WTC11 (cell line): Measurements from ENCODE around the gene PPM1G. TPM values are rescaled to one million over a fixed set of nuclear protein-coding genes. Genes with fewer than 3 reads are reported as not detected.

Experiments used
- ATAC-seq: fragments of 200-7000 bp; cut with Tn5 transposase; 2 replicates; pipeline ENCODE4 v1.10.0; 2021; ENCODE audit warnings: mild to moderate bottlenecking, moderate library complexity
- CTCF ChIA-PET: fragments of 300-600 bp; sonication (Branson Sonifier 250); formaldehyde crosslinking; loops from one replicate; lab custom pipeline; 2021; ENCODE audit warnings: antibody characterized with exemption; lab: Charles Lee
- POLR2A ChIA-PET: fragments of 350-600 bp; sonication (Branson Sonifier 250); formaldehyde crosslinking; loops from one replicate; lab custom pipeline; 2021; ENCODE audit warnings: antibody characterized with exemption; lab: Charles Lee
- DNase-seq: peaks from one replicate; pipeline ENCODE4 v3.0.0; 2021; ENCODE audit warnings: low spot score
- H3K27ac Mint-ChIP-seq: 2 replicates; pipeline ENCODE4 v1.8.0; 2021; ENCODE audit warnings: mixed read lengths
- H3K27me3 Mint-ChIP-seq: 2 replicates; pipeline ENCODE4 v1.8.0; 2021; ENCODE audit warnings: low read depth, mild to moderate bottlenecking, moderate library complexity, mixed read lengths
- H3K36me3 Mint-ChIP-seq: 2 replicates; pipeline ENCODE4 v1.8.0; 2021; ENCODE audit warnings: mixed read lengths
- H3K4me1 Mint-ChIP-seq: 2 replicates; pipeline ENCODE4 v1.8.0; 2022; ENCODE audit warnings: mixed read lengths
- H3K4me3 Mint-ChIP-seq: 2 replicates; pipeline ENCODE4 v1.8.0; 2021; ENCODE audit warnings: mild to moderate bottlenecking, moderate library complexity, mixed read lengths
- H3K9me3 Mint-ChIP-seq: 2 replicates; pipeline ENCODE4 v1.8.0; 2021; ENCODE audit warnings: mixed read lengths
- ATF3 ChIP-seq: sonication (generic); formaldehyde crosslinking; conservative IDR thresholded peaks from 2 replicates; pipeline ENCODE4 v1.8.1; 2022; ENCODE audit warnings: mild to moderate bottlenecking, missing genetic modification reagents
- CREM ChIP-seq: sonication (generic); formaldehyde crosslinking; IDR thresholded peaks from 2 replicates; pipeline ENCODE4 v1.8.1; 2022; ENCODE audit warnings: mild to moderate bottlenecking, missing genetic modification reagents, moderate library complexity
- ELF4 ChIP-seq: sonication (generic); formaldehyde crosslinking; IDR thresholded peaks from 2 replicates; pipeline ENCODE4 v1.8.1; 2022; ENCODE audit warnings: low read depth, mild to moderate bottlenecking, moderate library complexity, missing genetic modification reagents
- FOXJ3 ChIP-seq: sonication (generic); formaldehyde crosslinking; IDR thresholded peaks from 2 replicates; pipeline ENCODE4 v1.9.0; 2021; ENCODE audit warnings: missing genetic modification reagents, mild to moderate bottlenecking, borderline replicate concordance
- FOXK1 ChIP-seq: sonication (generic); formaldehyde crosslinking; IDR thresholded peaks from 2 replicates; pipeline ENCODE4 v1.8.0; 2022; ENCODE audit warnings: mild to moderate bottlenecking, moderate library complexity, missing genetic modification reagents
- GTF2I ChIP-seq: fragments of 250-450 bp; sonication (Bioruptor Pico); conservative IDR thresholded peaks from 2 replicates; pipeline ENCODE4 v1.4.0; 2021; ENCODE audit warnings: mild to moderate bottlenecking
- HMGA2 ChIP-seq: fragments of 250-450 bp; sonication (Bioruptor Pico); IDR thresholded peaks from 2 replicates; pipeline ENCODE4 v1.4.0; 2021; ENCODE audit warnings: mild to moderate bottlenecking, moderate library complexity
- IRF2 ChIP-seq: sonication (generic); formaldehyde crosslinking; IDR thresholded peaks from 2 replicates; pipeline ENCODE4 v1.8.0; 2022; ENCODE audit warnings: low read depth, missing genetic modification reagents, borderline replicate concordance
- MAX ChIP-seq: sonication (generic); formaldehyde crosslinking; IDR thresholded peaks from 2 replicates; pipeline ENCODE4 v1.8.0; 2022; ENCODE audit warnings: mild to moderate bottlenecking, missing genetic modification reagents
- MXD4 ChIP-seq: fragments of 250-450 bp; sonication (Bioruptor Pico); IDR thresholded peaks from 2 replicates; pipeline ENCODE4 v1.8.0; 2021; ENCODE audit warnings: mild to moderate bottlenecking, moderate library complexity, borderline replicate concordance
- NFYB ChIP-seq: sonication (generic); formaldehyde crosslinking; conservative IDR thresholded peaks from 2 replicates; pipeline ENCODE4 v1.8.0; 2022; ENCODE audit warnings: low read depth, missing genetic modification reagents
- NR1H2 ChIP-seq: sonication (generic); formaldehyde crosslinking; IDR thresholded peaks from 2 replicates; pipeline ENCODE4 v1.9.0; 2021; ENCODE audit warnings: mild to moderate bottlenecking, moderate library complexity, missing genetic modification reagents
- NR3C1 ChIP-seq: sonication (generic); formaldehyde crosslinking; conservative IDR thresholded peaks from 2 replicates; pipeline ENCODE4 v1.8.1; 2023; ENCODE audit warnings: low read depth, mild to moderate bottlenecking, missing genetic modification reagents
- TEAD1 ChIP-seq: sonication (generic); formaldehyde crosslinking; IDR thresholded peaks from 2 replicates; pipeline ENCODE4 v1.8.0; 2022; ENCODE audit warnings: mild to moderate bottlenecking, missing genetic modification reagents
- TEAD4 ChIP-seq: sonication (generic); formaldehyde crosslinking; IDR thresholded peaks from 2 replicates; pipeline ENCODE4 v1.8.0; 2022; ENCODE audit warnings: mild to moderate bottlenecking, missing genetic modification reagents
- ZNF138 ChIP-seq: sonication (generic); formaldehyde crosslinking; conservative IDR thresholded peaks from 2 replicates; pipeline ENCODE4 v1.8.1; 2022; ENCODE audit warnings: mild to moderate bottlenecking, moderate library complexity, missing genetic modification reagents
- total RNA-seq: library from RNA; stranded (reverse); gene quantifications from 3 replicates; pipeline ENCODE4 v1.2.3, GENCODE V29; 2021
- TF ChIP-seq, protein P1 (sequence below): sonication (generic); formaldehyde crosslinking; IDR thresholded peaks from 2 replicates; pipeline ENCODE4 v1.8.0; 2023; ENCODE audit warnings: missing genetic modification reagents, mild to moderate bottlenecking, borderline replicate concordance
- TF ChIP-seq, protein P2 (sequence below): sonication (generic); formaldehyde crosslinking; IDR thresholded peaks from 2 replicates; pipeline ENCODE4 v1.8.1; 2022; ENCODE audit warnings: low read depth, mild to moderate bottlenecking, moderate library complexity, missing genetic modification reagents, borderline replicate concordance
- TF ChIP-seq, protein P3 (sequence below): fragments of 250-450 bp; sonication (Bioruptor Pico); conservative IDR thresholded peaks from 2 replicates; pipeline ENCODE4 v1.9.0; 2021; ENCODE audit warnings: mild to moderate bottlenecking
- TF ChIP-seq, protein P4 (sequence below): sonication (generic); formaldehyde crosslinking; IDR thresholded peaks from 2 replicates; pipeline ENCODE4 v1.8.0; 2022; ENCODE audit warnings: mild to moderate bottlenecking, missing genetic modification reagents
- TF ChIP-seq, protein P5 (sequence below): sonication (generic); formaldehyde crosslinking; IDR thresholded peaks from 2 replicates; pipeline ENCODE4 v1.8.0; 2023; ENCODE audit warnings: mild to moderate bottlenecking, missing genetic modification reagents
- TF ChIP-seq, protein P6 (sequence below): fragments of 250-450 bp; sonication (Bioruptor Pico); IDR thresholded peaks from 2 replicates; pipeline ENCODE4 v2.1.2; 2022; ENCODE audit warnings: mild to moderate bottlenecking, moderate library complexity

PPM1G gene
- total RNA-seq, 1 experiment from 2014 or later = 193 TPM

- TF ChIP-seq, protein P1, sequence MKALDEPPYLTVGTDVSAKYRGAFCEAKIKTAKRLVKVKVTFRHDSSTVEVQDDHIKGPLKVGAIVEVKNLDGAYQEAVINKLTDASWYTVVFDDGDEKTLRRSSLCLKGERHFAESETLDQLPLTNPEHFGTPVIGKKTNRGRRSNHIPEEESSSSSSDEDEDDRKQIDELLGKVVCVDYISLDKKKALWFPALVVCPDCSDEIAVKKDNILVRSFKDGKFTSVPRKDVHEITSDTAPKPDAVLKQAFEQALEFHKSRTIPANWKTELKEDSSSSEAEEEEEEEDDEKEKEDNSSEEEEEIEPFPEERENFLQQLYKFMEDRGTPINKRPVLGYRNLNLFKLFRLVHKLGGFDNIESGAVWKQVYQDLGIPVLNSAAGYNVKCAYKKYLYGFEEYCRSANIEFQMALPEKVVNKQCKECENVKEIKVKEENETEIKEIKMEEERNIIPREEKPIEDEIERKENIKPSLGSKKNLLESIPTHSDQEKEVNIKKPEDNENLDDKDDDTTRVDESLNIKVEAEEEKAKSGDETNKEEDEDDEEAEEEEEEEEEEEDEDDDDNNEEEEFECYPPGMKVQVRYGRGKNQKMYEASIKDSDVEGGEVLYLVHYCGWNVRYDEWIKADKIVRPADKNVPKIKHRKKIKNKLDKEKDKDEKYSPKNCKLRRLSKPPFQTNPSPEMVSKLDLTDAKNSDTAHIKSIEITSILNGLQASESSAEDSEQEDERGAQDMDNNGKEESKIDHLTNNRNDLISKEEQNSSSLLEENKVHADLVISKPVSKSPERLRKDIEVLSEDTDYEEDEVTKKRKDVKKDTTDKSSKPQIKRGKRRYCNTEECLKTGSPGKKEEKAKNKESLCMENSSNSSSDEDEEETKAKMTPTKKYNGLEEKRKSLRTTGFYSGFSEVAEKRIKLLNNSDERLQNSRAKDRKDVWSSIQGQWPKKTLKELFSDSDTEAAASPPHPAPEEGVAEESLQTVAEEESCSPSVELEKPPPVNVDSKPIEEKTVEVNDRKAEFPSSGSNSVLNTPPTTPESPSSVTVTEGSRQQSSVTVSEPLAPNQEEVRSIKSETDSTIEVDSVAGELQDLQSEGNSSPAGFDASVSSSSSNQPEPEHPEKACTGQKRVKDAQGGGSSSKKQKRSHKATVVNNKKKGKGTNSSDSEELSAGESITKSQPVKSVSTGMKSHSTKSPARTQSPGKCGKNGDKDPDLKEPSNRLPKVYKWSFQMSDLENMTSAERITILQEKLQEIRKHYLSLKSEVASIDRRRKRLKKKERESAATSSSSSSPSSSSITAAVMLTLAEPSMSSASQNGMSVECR (CRISPR knock-in tag) = no peak
- TF ChIP-seq HMGA2 (CRISPR knock-in tag) (no peak), NR1H2 (CRISPR knock-in tag) (no peak), ELF4 (CRISPR knock-in tag) (no peak), GTF2I (CRISPR knock-in tag) (no peak), NFYB (no peak), FOXJ3 (no peak), FOXK1 (CRISPR knock-in tag) (no peak), MAX (CRISPR knock-in tag) (no peak)
- TF ChIP-seq, protein P2, sequence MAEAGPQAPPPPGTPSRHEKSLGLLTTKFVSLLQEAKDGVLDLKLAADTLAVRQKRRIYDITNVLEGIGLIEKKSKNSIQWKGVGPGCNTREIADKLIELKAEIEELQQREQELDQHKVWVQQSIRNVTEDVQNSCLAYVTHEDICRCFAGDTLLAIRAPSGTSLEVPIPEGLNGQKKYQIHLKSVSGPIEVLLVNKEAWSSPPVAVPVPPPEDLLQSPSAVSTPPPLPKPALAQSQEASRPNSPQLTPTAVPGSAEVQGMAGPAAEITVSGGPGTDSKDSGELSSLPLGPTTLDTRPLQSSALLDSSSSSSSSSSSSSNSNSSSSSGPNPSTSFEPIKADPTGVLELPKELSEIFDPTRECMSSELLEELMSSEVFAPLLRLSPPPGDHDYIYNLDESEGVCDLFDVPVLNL (CRISPR knock-in tag) = no peak
- TF ChIP-seq, protein P3, sequence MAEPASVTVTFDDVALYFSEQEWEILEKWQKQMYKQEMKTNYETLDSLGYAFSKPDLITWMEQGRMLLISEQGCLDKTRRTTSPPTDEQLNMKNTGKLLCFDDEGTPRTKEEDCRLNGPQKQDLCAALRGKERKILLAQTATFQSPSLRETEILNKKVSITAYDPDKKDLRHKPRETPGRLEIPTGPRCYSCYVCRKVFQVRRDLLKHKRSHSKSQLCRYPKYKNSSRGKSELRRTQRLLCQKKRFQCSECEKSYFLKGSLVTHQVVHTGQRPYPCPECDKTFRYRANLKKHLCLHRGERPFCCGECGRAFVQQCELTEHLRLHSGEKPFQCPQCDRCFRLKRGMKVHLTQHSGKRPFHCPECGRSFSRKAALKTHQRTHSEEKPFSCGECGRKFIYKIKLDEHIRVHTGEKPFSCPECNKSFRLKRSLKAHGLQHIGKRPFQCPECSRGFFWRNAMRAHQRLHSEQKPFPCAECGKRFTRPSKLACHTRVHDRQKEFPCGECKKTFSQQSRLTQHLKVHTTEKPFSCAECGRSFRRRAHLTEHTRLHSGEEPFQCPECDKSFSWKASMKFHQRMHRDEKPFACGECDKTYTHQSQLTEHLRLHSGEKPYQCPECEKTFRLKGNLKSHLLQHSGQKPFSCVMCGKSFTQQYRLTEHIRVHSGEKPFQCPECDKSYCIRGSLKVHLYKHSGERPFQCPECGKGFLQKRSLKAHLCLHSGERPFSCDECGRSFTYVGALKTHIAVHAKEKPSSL (CRISPR knock-in tag) = no peak
Measured at GRCh38 chr2:27350106-27350693, 59.2 kb downstream of the PPM1G start (continued).

DNA sequence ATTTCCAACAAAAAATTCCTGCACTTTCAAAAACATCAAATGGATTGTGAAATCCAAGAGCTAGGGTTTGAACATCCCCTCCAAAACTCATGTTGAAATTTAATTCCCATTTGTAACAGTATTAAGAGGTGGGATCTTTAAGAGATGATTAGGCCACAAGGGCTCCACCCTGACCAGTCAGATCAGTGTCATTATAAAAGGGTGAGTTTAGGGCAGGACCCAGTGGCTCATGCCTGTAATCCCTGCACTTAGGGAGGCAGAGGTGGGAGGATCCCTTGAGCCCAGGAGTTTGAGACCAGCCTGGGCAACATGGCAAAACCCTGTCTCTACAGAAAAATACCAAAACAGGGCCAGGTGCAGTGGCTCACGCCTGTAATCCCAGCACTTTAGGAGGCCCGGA is 61.8 kb downstream of the PPM1G start:
- Mint-ChIP-seq H3K4me3 (no peak overlapping the region), H3K27ac (peak overlapping the region; percentile 26; the same call in 1 of the 2 replicates), H3K4me1 (peaks cover under 1% of the 10 kb centered on the region; the same call in 1 of the 2 replicates), H3K36me3 (peaks cover 20% of the 10 kb centered on the region), H3K9me3 (no peaks in the 10 kb centered on the region), H3K27me3 (no peaks in the 10 kb centered on the region)
- DNase-seq (no peak), ATAC-seq (no peak)
- ChIA-PET CTCF (no interaction called here), POLR2A (no interaction called here)
- TF ChIP-seq, protein P4, sequence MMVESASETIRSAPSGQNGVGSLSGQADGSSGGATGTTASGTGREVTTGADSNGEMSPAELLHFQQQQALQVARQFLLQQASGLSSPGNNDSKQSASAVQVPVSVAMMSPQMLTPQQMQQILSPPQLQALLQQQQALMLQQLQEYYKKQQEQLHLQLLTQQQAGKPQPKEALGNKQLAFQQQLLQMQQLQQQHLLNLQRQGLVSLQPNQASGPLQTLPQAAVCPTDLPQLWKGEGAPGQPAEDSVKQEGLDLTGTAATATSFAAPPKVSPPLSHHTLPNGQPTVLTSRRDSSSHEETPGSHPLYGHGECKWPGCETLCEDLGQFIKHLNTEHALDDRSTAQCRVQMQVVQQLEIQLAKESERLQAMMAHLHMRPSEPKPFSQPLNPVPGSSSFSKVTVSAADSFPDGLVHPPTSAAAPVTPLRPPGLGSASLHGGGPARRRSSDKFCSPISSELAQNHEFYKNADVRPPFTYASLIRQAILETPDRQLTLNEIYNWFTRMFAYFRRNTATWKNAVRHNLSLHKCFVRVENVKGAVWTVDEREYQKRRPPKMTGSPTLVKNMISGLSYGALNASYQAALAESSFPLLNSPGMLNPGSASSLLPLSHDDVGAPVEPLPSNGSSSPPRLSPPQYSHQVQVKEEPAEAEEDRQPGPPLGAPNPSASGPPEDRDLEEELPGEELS (CRISPR knock-in tag) = no peak
- TF ChIP-seq, protein P5, sequence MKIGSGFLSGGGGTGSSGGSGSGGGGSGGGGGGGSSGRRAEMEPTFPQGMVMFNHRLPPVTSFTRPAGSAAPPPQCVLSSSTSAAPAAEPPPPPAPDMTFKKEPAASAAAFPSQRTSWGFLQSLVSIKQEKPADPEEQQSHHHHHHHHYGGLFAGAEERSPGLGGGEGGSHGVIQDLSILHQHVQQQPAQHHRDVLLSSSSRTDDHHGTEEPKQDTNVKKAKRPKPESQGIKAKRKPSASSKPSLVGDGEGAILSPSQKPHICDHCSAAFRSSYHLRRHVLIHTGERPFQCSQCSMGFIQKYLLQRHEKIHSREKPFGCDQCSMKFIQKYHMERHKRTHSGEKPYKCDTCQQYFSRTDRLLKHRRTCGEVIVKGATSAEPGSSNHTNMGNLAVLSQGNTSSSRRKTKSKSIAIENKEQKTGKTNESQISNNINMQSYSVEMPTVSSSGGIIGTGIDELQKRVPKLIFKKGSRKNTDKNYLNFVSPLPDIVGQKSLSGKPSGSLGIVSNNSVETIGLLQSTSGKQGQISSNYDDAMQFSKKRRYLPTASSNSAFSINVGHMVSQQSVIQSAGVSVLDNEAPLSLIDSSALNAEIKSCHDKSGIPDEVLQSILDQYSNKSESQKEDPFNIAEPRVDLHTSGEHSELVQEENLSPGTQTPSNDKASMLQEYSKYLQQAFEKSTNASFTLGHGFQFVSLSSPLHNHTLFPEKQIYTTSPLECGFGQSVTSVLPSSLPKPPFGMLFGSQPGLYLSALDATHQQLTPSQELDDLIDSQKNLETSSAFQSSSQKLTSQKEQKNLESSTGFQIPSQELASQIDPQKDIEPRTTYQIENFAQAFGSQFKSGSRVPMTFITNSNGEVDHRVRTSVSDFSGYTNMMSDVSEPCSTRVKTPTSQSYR (CRISPR knock-in tag) = no peak
- no peak for TF ChIP-seq CREM (CRISPR knock-in tag)
- no peak for TF ChIP-seq NR3C1 (CRISPR knock-in tag)
- no peak for TF ChIP-seq TEAD4 (CRISPR knock-in tag)
- no peak for TF ChIP-seq ATF3 (CRISPR knock-in tag)
- TF ChIP-seq IRF2 (CRISPR knock-in tag) = no peak
- TF ChIP-seq, protein P6, sequence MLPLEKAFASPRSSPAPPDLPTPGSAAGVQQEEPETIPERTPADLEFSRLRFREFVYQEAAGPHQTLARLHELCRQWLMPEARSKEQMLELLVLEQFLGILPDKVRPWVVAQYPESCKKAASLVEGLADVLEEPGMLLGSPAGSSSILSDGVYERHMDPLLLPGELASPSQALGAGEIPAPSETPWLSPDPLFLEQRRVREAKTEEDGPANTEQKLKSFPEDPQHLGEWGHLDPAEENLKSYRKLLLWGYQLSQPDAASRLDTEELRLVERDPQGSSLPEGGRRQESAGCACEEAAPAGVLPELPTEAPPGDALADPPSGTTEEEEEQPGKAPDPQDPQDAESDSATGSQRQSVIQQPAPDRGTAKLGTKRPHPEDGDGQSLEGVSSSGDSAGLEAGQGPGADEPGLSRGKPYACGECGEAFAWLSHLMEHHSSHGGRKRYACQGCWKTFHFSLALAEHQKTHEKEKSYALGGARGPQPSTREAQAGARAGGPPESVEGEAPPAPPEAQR = no peak
- no peak for TF ChIP-seq ZNF138 (CRISPR knock-in tag)
- no peak for TF ChIP-seq TEAD1 (CRISPR knock-in tag)
- TF ChIP-seq MXD4 (CRISPR knock-in tag) = no peak
- TF ChIP-seq GTF2I (CRISPR knock-in tag) = no peak
- TF ChIP-seq ELF4 (CRISPR knock-in tag) = no peak
